Hepatocyte (in vitro differentiated cells): ENCODE data around the gene KSR2.

ENCODE experiments used
- EZH2 ChIP-seq: fragments of 200-600 bp; sonication (generic); IDR thresholded peaks from 2 replicates; pipeline ENCODE4 v1.6.1; 2016; ENCODE audit warnings: antibody characterized with exemption, mild to moderate bottlenecking, borderline replicate concordance
- EZH2phosphoT487 ChIP-seq: fragments of 200-600 bp; sonication (generic); IDR thresholded peaks from one replicate; pipeline ENCODE4 v1.6.1; 2018; ENCODE audit warnings: antibody characterized with exemption, mild to moderate bottlenecking, low read depth, moderate library complexity; ENCODE audit not compliant: unreplicated experiment, severe bottlenecking
- TF ChIP-seq, protein P1 (sequence below): fragments of 200-600 bp; sonication (generic); IDR thresholded peaks from 2 replicates; pipeline ENCODE4 v1.5.1; 2016; ENCODE audit warnings: antibody characterized with exemption, mild to moderate bottlenecking; ENCODE audit not compliant: poor library complexity

GRCh38 chr12:117501076-117501869 lies 467.5 kb downstream of the KSR2 start:
- TF ChIP-seq, protein P1, sequence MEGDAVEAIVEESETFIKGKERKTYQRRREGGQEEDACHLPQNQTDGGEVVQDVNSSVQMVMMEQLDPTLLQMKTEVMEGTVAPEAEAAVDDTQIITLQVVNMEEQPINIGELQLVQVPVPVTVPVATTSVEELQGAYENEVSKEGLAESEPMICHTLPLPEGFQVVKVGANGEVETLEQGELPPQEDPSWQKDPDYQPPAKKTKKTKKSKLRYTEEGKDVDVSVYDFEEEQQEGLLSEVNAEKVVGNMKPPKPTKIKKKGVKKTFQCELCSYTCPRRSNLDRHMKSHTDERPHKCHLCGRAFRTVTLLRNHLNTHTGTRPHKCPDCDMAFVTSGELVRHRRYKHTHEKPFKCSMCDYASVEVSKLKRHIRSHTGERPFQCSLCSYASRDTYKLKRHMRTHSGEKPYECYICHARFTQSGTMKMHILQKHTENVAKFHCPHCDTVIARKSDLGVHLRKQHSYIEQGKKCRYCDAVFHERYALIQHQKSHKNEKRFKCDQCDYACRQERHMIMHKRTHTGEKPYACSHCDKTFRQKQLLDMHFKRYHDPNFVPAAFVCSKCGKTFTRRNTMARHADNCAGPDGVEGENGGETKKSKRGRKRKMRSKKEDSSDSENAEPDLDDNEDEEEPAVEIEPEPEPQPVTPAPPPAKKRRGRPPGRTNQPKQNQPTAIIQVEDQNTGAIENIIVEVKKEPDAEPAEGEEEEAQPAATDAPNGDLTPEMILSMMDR, result no peak
- no peak for TF ChIP-seq EZH2phosphoT487
- TF ChIP-seq EZH2, result no peak
